Smooth muscle cell (in vitro differentiated cells): ENCODE results near the gene SDCCAG8. TPM values are rescaled to one million over a fixed set of nuclear protein-coding genes. Genes with fewer than 3 reads are reported as not detected.

Experiments
- DNase-seq: peaks from one replicate; lab custom pipeline; 2025; ENCODE audit not compliant: unreplicated experiment; lab: John Stamatoyannopoulos, UW
- H2AFZ ChIP-seq: fragments of 200-600 bp; sonication (generic); 2 replicates; pipeline ENCODE4 v1.6.0; 2016; ENCODE audit warnings: antibody characterized with exemption, low read depth, mild to moderate bottlenecking
- H3F3A ChIP-seq: fragments of 200-600 bp; sonication (generic); 2 replicates; pipeline ENCODE4 v1.6.0; 2017; ENCODE audit warnings: antibody characterized with exemption, low read depth
- H3K27ac ChIP-seq: fragments of 200-600 bp; sonication (generic); 2 replicates; pipeline ENCODE4 v1.5.1; 2016; ENCODE audit warnings: low read depth, mild to moderate bottlenecking
- H3K27me3 ChIP-seq: fragments of 200-600 bp; sonication (generic); 2 replicates; pipeline ENCODE4 v1.6.1; 2016; ENCODE audit warnings: low read depth, mild to moderate bottlenecking
- H3K36me3 ChIP-seq: fragments of 200-600 bp; sonication (generic); 2 replicates; pipeline ENCODE4 v1.5.1; 2016; ENCODE audit warnings: low read depth
- H3K4me1 ChIP-seq: fragments of 200-600 bp; sonication (generic); 2 replicates; pipeline ENCODE4 v1.5.1; 2016; ENCODE audit warnings: low read depth
- H3K4me2 ChIP-seq: fragments of 200-600 bp; sonication (generic); 2 replicates; pipeline ENCODE4 v1.6.0; 2016; ENCODE audit warnings: mild to moderate bottlenecking
- H3K4me3 ChIP-seq: fragments of 200-600 bp; sonication (generic); 2 replicates; pipeline ENCODE4 v1.5.1; 2016; ENCODE audit warnings: mild to moderate bottlenecking
- H3K79me2 ChIP-seq: fragments of 200-600 bp; sonication (generic); 2 replicates; pipeline ENCODE4 v1.6.0; 2016; ENCODE audit warnings: low read depth, mild to moderate bottlenecking
- H3K9ac ChIP-seq: fragments of 200-600 bp; sonication (generic); 2 replicates; pipeline ENCODE4 v1.6.0; 2016; ENCODE audit warnings: low read depth
- H3K9me3 ChIP-seq: fragments of 200-600 bp; sonication (generic); replicated peaks from 2 replicates; pipeline ENCODE4 v1.5.1; 2016; ENCODE audit warnings: low read depth
- H4K20me1 ChIP-seq: fragments of 200-600 bp; sonication (generic); 2 replicates; pipeline ENCODE4 v1.6.0; 2016; ENCODE audit warnings: low read depth
- WGBS: methylation state at CpG from one replicate; pipeline ENCODE4 v1.1.7; 2016; ENCODE audit warnings: low lambda C conversion rate; 5-methylcytosine and 5-hydroxymethylcytosine counted together
- polyA plus RNA-seq: library from polyadenylated mRNA; unstranded; fragments of >200 nt; fragmentation: Nextera tagmentation; extraction: Ambion mirVana; gene quantifications from 2 replicates; pipeline ENCODE4 v1.2.1, GENCODE V29; 2016
- total RNA-seq: library from RNA; depleted of rRNA; stranded (reverse); fragments of >200 nt; gene quantifications from 2 replicates; pipeline ENCODE4 v1.2.3, GENCODE V29; 2014
- TF ChIP-seq, protein P1 (sequence below): fragments of 200-600 bp; sonication (generic); IDR thresholded peaks from 2 replicates; pipeline ENCODE4 v1.5.1; 2017; ENCODE audit warnings: borderline replicate concordance, mild to moderate bottlenecking, antibody characterized with exemption; ENCODE audit not compliant: insufficient read depth, poor library complexity, severe bottlenecking

The SDCCAG8 gene
- total and polyA plus RNA-seq, 2 experiments from 2014 or later = 30.9 to 33.4 TPM

DNA sequence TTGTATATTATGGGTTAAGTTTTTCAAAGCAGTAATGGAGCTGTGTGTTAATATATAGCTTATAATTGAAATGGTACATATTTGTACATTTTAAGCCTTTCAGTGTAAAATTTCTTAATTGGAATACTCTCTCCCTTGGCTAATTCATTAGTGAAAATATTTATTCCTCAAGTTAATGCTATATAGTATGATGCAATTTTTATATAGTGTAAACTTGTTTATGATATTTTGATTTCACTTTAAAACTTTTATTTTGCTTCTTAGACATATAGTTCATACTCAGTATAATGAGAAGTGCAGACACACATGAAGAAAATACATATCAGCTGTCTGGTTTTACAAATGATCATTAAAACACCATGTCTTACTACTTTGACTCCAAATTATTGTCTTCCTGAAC lies 140.6 kb downstream of the SDCCAG8 start:
- Histone ChIP-seq H3K79me2 (no peaks in the 10 kb centered on the region), H3K27ac (no peak overlapping the region), H3K9ac (no peak overlapping the region), H3K27me3 (no peaks in the 10 kb centered on the region), H3K4me2 (no peak overlapping the region), H4K20me1 (no peaks in the 10 kb centered on the region), H3K4me3 (no peak overlapping the region), H3K4me1 (no peaks in the 10 kb centered on the region), H3F3A (no peaks in the 10 kb centered on the region), H3K36me3 (no peaks in the 10 kb centered on the region), H2AFZ (no peak overlapping the region), H3K9me3 (no peaks in the 10 kb centered on the region)
- TF ChIP-seq, protein P1, sequence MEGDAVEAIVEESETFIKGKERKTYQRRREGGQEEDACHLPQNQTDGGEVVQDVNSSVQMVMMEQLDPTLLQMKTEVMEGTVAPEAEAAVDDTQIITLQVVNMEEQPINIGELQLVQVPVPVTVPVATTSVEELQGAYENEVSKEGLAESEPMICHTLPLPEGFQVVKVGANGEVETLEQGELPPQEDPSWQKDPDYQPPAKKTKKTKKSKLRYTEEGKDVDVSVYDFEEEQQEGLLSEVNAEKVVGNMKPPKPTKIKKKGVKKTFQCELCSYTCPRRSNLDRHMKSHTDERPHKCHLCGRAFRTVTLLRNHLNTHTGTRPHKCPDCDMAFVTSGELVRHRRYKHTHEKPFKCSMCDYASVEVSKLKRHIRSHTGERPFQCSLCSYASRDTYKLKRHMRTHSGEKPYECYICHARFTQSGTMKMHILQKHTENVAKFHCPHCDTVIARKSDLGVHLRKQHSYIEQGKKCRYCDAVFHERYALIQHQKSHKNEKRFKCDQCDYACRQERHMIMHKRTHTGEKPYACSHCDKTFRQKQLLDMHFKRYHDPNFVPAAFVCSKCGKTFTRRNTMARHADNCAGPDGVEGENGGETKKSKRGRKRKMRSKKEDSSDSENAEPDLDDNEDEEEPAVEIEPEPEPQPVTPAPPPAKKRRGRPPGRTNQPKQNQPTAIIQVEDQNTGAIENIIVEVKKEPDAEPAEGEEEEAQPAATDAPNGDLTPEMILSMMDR = no peak
- no peak for DNase-seq

DNA sequence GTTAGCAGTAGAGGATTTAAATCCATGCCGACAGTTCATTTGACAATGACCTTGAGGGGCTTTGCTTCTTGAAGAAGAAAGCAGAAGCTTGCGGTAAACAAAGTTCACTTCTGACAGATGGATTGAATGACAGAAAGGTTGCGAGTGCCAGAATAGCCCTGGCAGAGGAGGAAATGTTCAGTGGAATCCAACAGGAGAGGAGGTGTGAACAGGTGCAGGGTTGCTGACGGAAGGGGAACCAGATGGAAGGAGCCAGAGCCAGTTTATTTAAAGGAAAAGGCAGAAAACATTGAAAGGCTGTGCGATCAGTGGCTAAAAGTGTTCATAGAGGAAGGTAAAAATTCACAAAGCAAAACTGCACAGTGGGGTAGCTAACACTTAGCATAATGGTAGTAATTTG lies 141.0 kb downstream of the SDCCAG8 start:
- Histone ChIP-seq H3K27ac (no peak overlapping the region), H3K9me3 (no peaks in the 10 kb centered on the region), H3K4me2 (no peak overlapping the region), H4K20me1 (no peaks in the 10 kb centered on the region), H3K4me1 (no peaks in the 10 kb centered on the region), H3F3A (no peaks in the 10 kb centered on the region), H2AFZ (no peak overlapping the region), H3K36me3 (no peaks in the 10 kb centered on the region), H3K4me3 (no peak overlapping the region), H3K79me2 (no peaks in the 10 kb centered on the region), H3K9ac (no peak overlapping the region), H3K27me3 (no peaks in the 10 kb centered on the region)
- WGBS = 95% methylated on average over 5 of the region's 5 CpGs
- TF ChIP-seq, protein P1 = no peak
- DNase-seq = no peak

DNA sequence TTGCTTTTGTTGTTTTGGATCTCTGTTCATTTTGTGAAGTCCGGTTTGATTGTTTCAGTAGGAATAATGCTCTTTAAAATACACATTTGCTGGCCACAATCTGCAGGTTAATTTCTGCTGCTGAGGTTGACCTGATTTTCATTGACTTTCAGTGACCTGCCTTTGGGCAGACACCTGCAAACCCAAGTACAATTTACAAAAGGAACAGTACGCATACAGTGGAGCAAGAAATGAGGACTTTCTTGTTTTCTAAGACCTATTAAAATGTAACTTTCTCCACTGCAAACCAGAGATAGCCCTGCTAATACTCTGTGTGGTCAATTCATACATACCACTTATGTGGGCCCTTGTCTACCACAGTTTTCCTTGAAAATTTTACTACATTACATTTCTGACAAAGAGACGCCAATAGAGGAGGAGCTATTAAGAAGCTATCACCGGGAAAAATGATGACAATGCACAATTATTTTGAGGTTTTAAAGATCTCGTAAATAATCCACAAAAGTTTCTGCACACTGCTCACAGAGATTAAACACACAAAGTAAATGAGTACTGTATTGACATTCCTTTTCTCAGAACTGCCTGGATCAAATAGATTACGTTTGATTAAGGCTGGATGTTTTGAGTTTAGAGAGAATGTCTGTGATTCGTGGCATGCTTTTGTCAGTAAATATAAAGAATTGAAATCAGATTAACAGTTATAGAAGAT lies 141.9 kb downstream of the SDCCAG8 start:
- H3K4me2 ChIP-seq = no peak overlapping the region
- H4K20me1 ChIP-seq = no peaks in the 10 kb centered on the region
- 91% methylated on average over 7 of the region's 7 CpGs for WGBS
- H3F3A ChIP-seq = no peaks in the 10 kb centered on the region
- H3K9ac ChIP-seq = no peak overlapping the region
- no peak overlapping the region for H3K27ac ChIP-seq
- DNase-seq = no peak
- H3K9me3 ChIP-seq = no peaks in the 10 kb centered on the region
- H3K4me3 ChIP-seq = no peak overlapping the region
- no peak overlapping the region for H2AFZ ChIP-seq
- H3K79me2 ChIP-seq = no peaks in the 10 kb centered on the region
- H3K36me3 ChIP-seq = no peaks in the 10 kb centered on the region
- no peaks in the 10 kb centered on the region for H3K27me3 ChIP-seq
- H3K4me1 ChIP-seq = no peaks in the 10 kb centered on the region
- TF ChIP-seq, protein P1 = no peak

DNA sequence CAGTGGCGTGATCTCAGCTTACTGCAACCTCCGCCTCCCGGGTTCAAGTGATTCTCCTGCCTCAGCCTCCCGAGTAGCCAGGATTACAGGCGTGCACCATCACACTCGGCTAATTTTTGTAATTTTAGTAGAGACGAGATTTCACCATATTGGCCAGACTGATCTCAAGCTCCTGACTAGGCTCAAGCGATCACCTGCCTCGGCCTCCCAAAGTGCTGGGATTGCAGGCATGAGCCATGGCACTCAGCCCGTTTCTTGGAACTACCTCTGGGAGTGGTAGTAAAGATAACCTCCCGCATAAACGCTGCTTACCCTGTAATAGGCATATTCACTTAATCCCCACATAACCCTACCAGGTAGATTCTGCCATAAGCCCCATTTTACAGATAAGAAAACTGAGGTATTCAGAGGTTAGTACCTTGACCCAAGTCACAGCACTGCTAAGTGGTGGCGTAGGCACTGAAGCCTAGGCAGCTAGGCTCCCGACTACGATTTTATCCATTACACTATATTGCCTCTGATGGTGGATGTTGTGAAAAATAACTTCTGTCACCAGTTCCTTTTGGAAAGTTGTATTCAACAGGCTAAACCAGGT lies 143.8 kb downstream of the SDCCAG8 start:
- Histone ChIP-seq H3K27me3 (no peaks in the 10 kb centered on the region), H2AFZ (no peak overlapping the region), H3F3A (no peaks in the 10 kb centered on the region), H3K9ac (no peak overlapping the region), H3K4me3 (no peak overlapping the region), H3K4me2 (no peak overlapping the region), H3K36me3 (no peaks in the 10 kb centered on the region), H3K9me3 (no peaks in the 10 kb centered on the region), H3K4me1 (no peaks in the 10 kb centered on the region), H3K79me2 (no peaks in the 10 kb centered on the region), H3K27ac (no peak overlapping the region), H4K20me1 (no peaks in the 10 kb centered on the region)
- TF ChIP-seq, protein P1 = no peak
- DNase-seq = no peak
- 97% methylated on average over 15 of the region's 15 CpGs for WGBS
